Stimulated activated naive CD4-positive, alpha-beta T cell treated with Interleukin-2 at 50 U/mL for 16 hours (primary cell): ENCODE data around the gene ATP1A2.
"Not testable (repeated sequence)": the region's sequence is repeated elsewhere in the genome, so short reads cannot be mapped to it uniquely, and the experiment has no call there.

Experiments
- DNase-seq: peaks from one replicate; lab custom pipeline; 2025; lab: John Stamatoyannopoulos, UW

The ATP1A2 gene

GRCh38 chr1:160124705-160125478 lies 9.3 kb downstream of the ATP1A2 start:
- DNase-seq = no peak

- DNase-seq = no peak
Observed at GRCh38 chr1:160125746-160126145, 10.2 kb downstream of the ATP1A2 start.

- DNase-seq = not testable (repeated sequence)
Observed at GRCh38 chr1:160126342-160126741, 10.8 kb downstream of the ATP1A2 start.

GRCh38 chr1:160127381-160127780 lies 11.8 kb downstream of the ATP1A2 start:
- no peak for DNase-seq

GRCh38 chr1:160127865-160128523 lies 12.4 kb downstream of the ATP1A2 start:
- DNase-seq = no peak

- DNase-seq = no peak
Observed at GRCh38 chr1:160128636-160129035, 13.1 kb downstream of the ATP1A2 start.

GRCh38 chr1:160129046-160129445 lies 13.5 kb downstream of the ATP1A2 start:
- DNase-seq = no peak

GRCh38 chr1:160129558-160129957 lies 14.0 kb downstream of the ATP1A2 start:
- DNase-seq = no peak

GRCh38 chr1:160129966-160130365 lies 14.4 kb downstream of the ATP1A2 start:
- no peak for DNase-seq

- no peak for DNase-seq
Observed at GRCh38 chr1:160130486-160130885, 14.9 kb downstream of the ATP1A2 start.

GRCh38 chr1:160130939-160131338 lies 15.4 kb downstream of the ATP1A2 start:
- no peak for DNase-seq

GRCh38 chr1:160131803-160132565 lies 16.4 kb downstream of the ATP1A2 start:
- DNase-seq = no peak

- DNase-seq = no peak
Observed at GRCh38 chr1:160133990-160134770, 18.6 kb downstream of the ATP1A2 start.

- no peak for DNase-seq
Observed at GRCh38 chr1:160134791-160135572, 19.4 kb downstream of the ATP1A2 start.

GRCh38 chr1:160136121-160136925 lies 20.8 kb downstream of the ATP1A2 start:
- no peak for DNase-seq

- no peak for DNase-seq
Observed at GRCh38 chr1:160136926-160137200, 21.3 kb downstream of the ATP1A2 start.

GRCh38 chr1:160137216-160137862 lies 21.8 kb downstream of the ATP1A2 start:
- no peak for DNase-seq

- no peak for DNase-seq
Observed at GRCh38 chr1:160139840-160140239, 24.3 kb downstream of the ATP1A2 start.

GRCh38 chr1:160143695-160144094 lies 28.1 kb downstream of the ATP1A2 start:
- DNase-seq = no peak

GRCh38 chr1:160144921-160145320 lies 29.4 kb downstream of the ATP1A2 start:
- DNase-seq = no peak
